Osteoblast (primary cell): ENCODE results near the gene PCDH9. TPM values are rescaled to one million over a fixed set of nuclear protein-coding genes. Genes with fewer than 3 reads are reported as not detected.
A peak's percentile ranks its signal among the peaks of the same experiment; 100 is the strongest.

Source experiments
- DNase-seq: peaks from one replicate; pipeline ENCODE4 v3.0.0; 2011; ENCODE audit warnings: low spot score, mixed read lengths; ENCODE audit not compliant: insufficient read length; ENCODE audit errors: missing footprints
- H2AFZ ChIP-seq: 2 replicates; pipeline ENCODE4 v1.6.0; 2011; ENCODE audit warnings: mild to moderate bottlenecking, low read length
- H3K27ac ChIP-seq: 2 replicates; pipeline ENCODE4 v1.5.1; 2011; ENCODE audit warnings: mild to moderate bottlenecking, low read depth, low read length, moderate library complexity
- H3K27me3 ChIP-seq: 2 replicates; pipeline ENCODE4 v1.6.0; 2012; ENCODE audit warnings: mild to moderate bottlenecking, control low read depth, inconsistent platforms, low read length, moderate library complexity; ENCODE audit not compliant: insufficient read depth
- H3K36me3 ChIP-seq: 2 replicates; pipeline ENCODE4 v1.5.1; 2011; ENCODE audit warnings: mild to moderate bottlenecking, low read length, control low read depth, moderate library complexity; ENCODE audit not compliant: insufficient read depth
- H3K4me1 ChIP-seq: 2 replicates; pipeline ENCODE4 v1.5.1; 2011; ENCODE audit warnings: mild to moderate bottlenecking, low read length, control low read depth, moderate library complexity; ENCODE audit not compliant: insufficient read depth
- H3K4me2 ChIP-seq: 2 replicates; pipeline ENCODE4 v1.6.0; 2011; ENCODE audit warnings: mild to moderate bottlenecking, low read length; ENCODE audit not compliant: insufficient read depth
- H3K4me3 ChIP-seq: fragments of 200-600 bp; sonication (generic); 3 replicates; pipeline ENCODE4 v1.5.1; 2012; ENCODE audit warnings: mild to moderate bottlenecking, low read length, inconsistent platforms; ENCODE audit not compliant: insufficient read depth
- H3K79me2 ChIP-seq: 2 replicates; pipeline ENCODE4 v1.6.0; 2012; ENCODE audit warnings: mild to moderate bottlenecking, low read length, control low read depth, inconsistent platforms; ENCODE audit not compliant: insufficient read depth
- H3K9me3 ChIP-seq: 2 replicates; pipeline ENCODE4 v1.5.1; 2011; ENCODE audit warnings: low read depth, low read length, control low read depth
- H4K20me1 ChIP-seq: 2 replicates; pipeline ENCODE4 v1.6.0; 2012; ENCODE audit warnings: mild to moderate bottlenecking, low read length, control low read depth; ENCODE audit not compliant: insufficient read depth
- CTCF ChIP-seq: IDR thresholded peaks from 2 replicates; pipeline ENCODE4 v1.5.1; 2011; ENCODE audit warnings: mild to moderate bottlenecking, low read depth, low read length, moderate library complexity; ENCODE audit errors: extremely low read depth
- total RNA-seq: library from RNA; depleted of rRNA; stranded (reverse); fragments of >200 nt; gene quantifications from 2 replicates; pipeline ENCODE4 v1.2.3, GENCODE V29; 2012

Gene PCDH9
- total RNA-seq, 1 donor: 1.1 TPM

GRCh38 chr13:66578305-66578704 is 651.8 kb downstream of the PCDH9 start:
- H3K27ac ChIP-seq: no peak overlapping the region
- no peaks in the 10 kb centered on the region for H4K20me1 ChIP-seq
- H3K36me3 ChIP-seq: no peaks in the 10 kb centered on the region
- DNase-seq: no peak
- H3K4me2 ChIP-seq: no peak overlapping the region
- H3K4me1 ChIP-seq: peaks cover 3% of the 10 kb centered on the region
- H3K4me3 ChIP-seq: no peak overlapping the region
- H3K79me2 ChIP-seq: no peaks in the 10 kb centered on the region
- H3K9me3 ChIP-seq: no peaks in the 10 kb centered on the region
- no peaks in the 10 kb centered on the region for H3K27me3 ChIP-seq
- no peak for TF ChIP-seq CTCF
- H2AFZ ChIP-seq: no peak overlapping the region

- no peak for TF ChIP-seq CTCF
- Histone ChIP-seq H3K4me2 (no peak overlapping the region), H3K79me2 (no peaks in the 10 kb centered on the region), H3K27ac (no peak overlapping the region), H3K4me3 (no peak overlapping the region), H3K36me3 (no peaks in the 10 kb centered on the region), H2AFZ (peak overlapping the region; percentile 17), H3K27me3 (no peaks in the 10 kb centered on the region), H4K20me1 (no peaks in the 10 kb centered on the region), H3K4me1 (peaks cover 3% of the 10 kb centered on the region), H3K9me3 (no peaks in the 10 kb centered on the region)
- DNase-seq: no peak
Measured at GRCh38 chr13:66577358-66577757, 652.8 kb downstream of the PCDH9 start.

- Histone ChIP-seq H3K4me2 (no peak overlapping the region), H3K79me2 (no peaks in the 10 kb centered on the region), H3K27me3 (no peaks in the 10 kb centered on the region), H3K9me3 (no peaks in the 10 kb centered on the region), H3K27ac (no peak overlapping the region), H3K36me3 (no peaks in the 10 kb centered on the region), H3K4me1 (peaks cover 3% of the 10 kb centered on the region), H3K4me3 (no peak overlapping the region), H4K20me1 (no peaks in the 10 kb centered on the region), H2AFZ (no peak overlapping the region)
- no peak for TF ChIP-seq CTCF
- DNase-seq: no peak
Measured at GRCh38 chr13:66576381-66576780, 653.8 kb downstream of the PCDH9 start.

- DNase-seq: no peak
- peaks cover 3% of the 10 kb centered on the region for H3K4me1 ChIP-seq
- no peaks in the 10 kb centered on the region for H3K27me3 ChIP-seq
- H4K20me1 ChIP-seq: no peaks in the 10 kb centered on the region
- no peaks in the 10 kb centered on the region for H3K79me2 ChIP-seq
- H3K9me3 ChIP-seq: no peaks in the 10 kb centered on the region
- H3K36me3 ChIP-seq: no peaks in the 10 kb centered on the region
- no peak for TF ChIP-seq CTCF
- H2AFZ ChIP-seq: peak overlapping the region; percentile 56
- H3K4me2 ChIP-seq: no peak overlapping the region
- H3K27ac ChIP-seq: no peak overlapping the region
- H3K4me3 ChIP-seq: no peak overlapping the region
Measured at GRCh38 chr13:66574606-66575005, 655.5 kb downstream of the PCDH9 start.
